ENCODE results near the gene FXYD3. TPM values are rescaled to one million over a fixed set of nuclear protein-coding genes. Genes with fewer than 3 reads are reported as not detected.

Gene FXYD3
- polyA plus RNA-seq, 1 experiment, result not detected

DNA sequence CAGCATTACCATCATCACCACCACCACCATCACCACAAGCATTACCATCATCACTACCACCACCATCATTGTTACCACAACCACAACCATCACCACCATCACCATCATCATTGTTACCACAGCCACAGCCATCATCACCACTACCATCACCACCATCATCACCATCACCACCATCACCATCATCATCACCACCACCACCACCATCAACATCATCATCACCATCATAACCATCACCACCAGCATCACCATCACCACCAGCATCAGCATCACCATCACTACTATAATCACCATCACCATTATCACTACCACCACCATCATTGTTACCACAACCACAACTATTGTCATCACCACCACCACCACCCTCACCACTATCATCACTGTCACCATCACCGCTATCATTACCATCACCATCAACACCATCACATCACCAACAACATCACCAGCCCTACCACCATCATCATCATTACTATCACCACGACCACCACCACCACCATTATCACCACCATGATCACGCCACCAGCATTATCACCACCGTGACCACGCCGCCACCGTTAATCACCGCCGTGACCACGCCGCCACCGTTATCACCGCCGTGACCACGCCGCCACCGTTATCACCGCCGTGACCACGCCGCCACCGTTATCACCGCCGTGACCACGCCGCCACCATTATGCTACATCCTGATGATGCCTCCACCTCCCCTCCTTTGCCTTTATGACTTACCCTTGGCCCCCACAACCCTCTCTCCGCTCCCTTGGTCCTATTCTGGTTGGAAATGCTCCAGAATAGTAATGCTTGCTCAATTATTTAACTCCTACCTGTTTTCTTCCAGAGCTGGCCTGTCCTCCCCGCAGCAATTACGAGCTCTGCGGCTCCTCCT, 10.0 kb upstream of the FXYD3 start:
- Histone ChIP-seq H3K36me3 (ENCODE audit: control insufficient read depth, insufficient read depth, low read length) (no peaks in the 10 kb centered on the region), H3K27me3 (ENCODE audit: control insufficient read depth, insufficient read depth, low read length) (no peaks in the 10 kb centered on the region), H3K4me3 (ENCODE audit: low read depth, low read length) (no peak overlapping the region)
- ChIA-PET POLR2A (no interaction called here), CTCF (interaction anchor here (0.6 to 1.2 kb wide), 3 partner anchors 10 to 956 kb away, joined by 3 to 4 read pairs (median 3); partner anchors contain the start of gene FXYD3)
- TF ChIP-seq CTCF (IDR thresholded peaks at IDR 0.05; ENCODE audit: insufficient read depth, low read depth, low read length), result no peak
- no peak for DNase-seq (ENCODE audit: low read depth)

GRCh38 chr19:35106291-35106583, 9.4 kb upstream of the FXYD3 start:
- no peaks in the 10 kb centered on the region for H3K36me3 ChIP-seq (ENCODE audit: control insufficient read depth, insufficient read depth, low read length)
- ChIA-PET POLR2A (no interaction called here), CTCF (interaction anchor here (0.6 to 1.3 kb wide), 4 partner anchors 10 to 955 kb away, joined by 3 to 5 read pairs (median 4); partner anchors contain the start of gene FXYD3)
- H3K27me3 ChIP-seq (ENCODE audit: control insufficient read depth, insufficient read depth, low read length), result no peaks in the 10 kb centered on the region
- TF ChIP-seq CTCF (IDR thresholded peaks at IDR 0.05; ENCODE audit: insufficient read depth, low read depth, low read length), result no peak
- no peak overlapping the region for H3K4me3 ChIP-seq (ENCODE audit: low read depth, low read length)
- DNase-seq (ENCODE audit: low read depth), result no peak

DNA sequence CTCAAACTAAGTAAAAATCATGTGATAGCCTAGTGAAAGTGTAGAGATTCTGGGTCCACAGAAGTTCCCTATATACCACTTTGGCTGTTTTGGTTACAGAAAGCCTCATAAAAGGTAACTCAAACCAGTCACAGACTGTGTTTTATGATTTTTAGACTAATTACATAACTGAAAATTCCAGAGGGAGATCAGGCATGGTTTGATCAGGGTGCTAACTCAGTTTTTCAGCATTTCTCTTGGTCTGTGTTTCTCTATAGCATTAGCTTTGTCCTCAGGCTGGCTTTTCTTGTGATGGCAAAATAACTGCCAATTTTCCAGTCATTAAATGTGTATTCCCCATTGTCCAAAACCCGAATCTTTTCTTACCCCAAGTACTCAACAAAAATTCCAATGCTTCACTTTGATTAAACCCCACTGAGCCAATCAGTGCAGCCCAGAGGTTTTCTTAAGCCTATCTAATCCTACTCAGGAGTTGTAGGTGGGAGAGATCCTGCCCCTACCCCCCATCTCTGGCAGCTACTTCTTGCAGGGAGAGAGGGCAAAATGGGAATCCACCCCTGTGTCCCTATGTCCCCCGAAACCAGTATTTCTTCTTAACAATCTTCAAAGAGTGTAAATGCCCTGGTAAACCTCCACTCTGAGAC, 8.6 kb upstream of the FXYD3 start:
- no peak for DNase-seq (ENCODE audit: low read depth)
- ChIA-PET CTCF (interaction anchor here (1.2 to 1.3 kb wide), 3 partner anchors 9 to 93 kb away, joined by 3 to 5 read pairs (median 4); partner anchors contain the start of gene FXYD3), POLR2A (no interaction called here)
- no peak overlapping the region for H3K4me3 ChIP-seq (ENCODE audit: low read depth, low read length)
- H3K36me3 ChIP-seq (ENCODE audit: control insufficient read depth, insufficient read depth, low read length), result no peaks in the 10 kb centered on the region
- H3K27me3 ChIP-seq (ENCODE audit: control insufficient read depth, insufficient read depth, low read length), result no peaks in the 10 kb centered on the region
- no peak for TF ChIP-seq CTCF (IDR thresholded peaks at IDR 0.05; ENCODE audit: insufficient read depth, low read depth, low read length)

- ChIA-PET CTCF (interaction anchor here (1.3 kb wide), 1 partner anchor 94 kb away, joined by 5 read pairs; no protein-coding TSS in a partner anchor), POLR2A (no interaction called here)
- no peaks in the 10 kb centered on the region for H3K36me3 ChIP-seq (ENCODE audit: control insufficient read depth, insufficient read depth, low read length)
- no peak for DNase-seq (ENCODE audit: low read depth)
- TF ChIP-seq CTCF (IDR thresholded peaks at IDR 0.05; ENCODE audit: insufficient read depth, low read depth, low read length), result no peak
- no peaks in the 10 kb centered on the region for H3K27me3 ChIP-seq (ENCODE audit: control insufficient read depth, insufficient read depth, low read length)
- H3K4me3 ChIP-seq (ENCODE audit: low read depth, low read length), result no peak overlapping the region
These were observed 8.1 kb upstream of the FXYD3 start for GRCh38 chr19:35107545-35107944.

GRCh38 chr19:35108730-35109129, 6.9 kb upstream of the FXYD3 start:
- POLR2A ChIA-PET, result no interaction called here
- H3K36me3 ChIP-seq (ENCODE audit: control insufficient read depth, insufficient read depth, low read length), result no peaks in the 10 kb centered on the region
- no peak for TF ChIP-seq CTCF (IDR thresholded peaks at IDR 0.05; ENCODE audit: insufficient read depth, low read depth, low read length)
- CTCF ChIA-PET, result no interaction called here
- H3K27me3 ChIP-seq (ENCODE audit: control insufficient read depth, insufficient read depth, low read length), result peaks cover 3% of the 10 kb centered on the region; the same call in 1 of the 2 replicates
- no peak overlapping the region for H3K4me3 ChIP-seq (ENCODE audit: low read depth, low read length)
- no peak for DNase-seq (ENCODE audit: low read depth)
